ENCODE measurements around the gene OLA1. TPM values are rescaled to one million over a fixed set of nuclear protein-coding genes. Genes with fewer than 3 reads are reported as not detected.

Gene OLA1
- total RNA-seq, 1 experiment from 2014 or later = 109 TPM

GRCh38 chr2:174266288-174266687, 18.0 kb upstream of the OLA1 start:
- ATAC-seq = peak; percentile 65

GRCh38 chr2:174263997-174264396, 15.7 kb upstream of the OLA1 start:
- ChIA-PET POLR2A (no interaction called here), CTCF (no interaction called here)
- Mint-ChIP-seq H3K27ac (no peak overlapping the region), H3K36me3 (no peaks in the 10 kb centered on the region), H3K4me1 (peaks cover 32% of the 10 kb centered on the region), H3K27me3 (ENCODE audit: low read depth) (no peaks in the 10 kb centered on the region), H3K9me3 (no peaks in the 10 kb centered on the region), H3K4me3 (no peak overlapping the region)
- TF ChIP-seq GABPB1 (CRISPR knock-in tag; IDR thresholded peaks at IDR 0.05) = peak; percentile 95
- no peak for TF ChIP-seq GTF2I (CRISPR knock-in tag; conservative IDR thresholded peaks at IDR 0.05)
- no peak for TF ChIP-seq TEAD1 (CRISPR knock-in tag; IDR thresholded peaks at IDR 0.05)
- no peak for TF ChIP-seq AFF4 (CRISPR knock-in tag; IDR thresholded peaks at IDR 0.05; ENCODE audit: borderline replicate concordance)
- no peak for ATAC-seq
- no peak for DNase-seq (ENCODE audit: low spot score)

More at GRCh38 chr2:174266288-174266687, 18.0 kb upstream of the OLA1 start:
- TF ChIP-seq TEAD4 (CRISPR knock-in tag; IDR thresholded peaks at IDR 0.05) (no peak), E2F1 (CRISPR knock-in tag; IDR thresholded peaks at IDR 0.05) (no peak), NFATC4 (CRISPR knock-in tag; IDR thresholded peaks at IDR 0.05) (no peak), GRHL2 (CRISPR knock-in tag; IDR thresholded peaks at IDR 0.05; ENCODE audit: insufficient replicate concordance, severe bottlenecking) (no peak), FOXJ3 (CRISPR knock-in tag; IDR thresholded peaks at IDR 0.05; ENCODE audit: borderline replicate concordance) (no peak), CDX4 (CRISPR knock-in tag; IDR thresholded peaks at IDR 0.05; ENCODE audit: borderline replicate concordance) (no peak)
- ChIA-PET CTCF (no interaction called here), POLR2A (no interaction called here)
- DNase-seq (ENCODE audit: low spot score) = no peak
- Mint-ChIP-seq H3K36me3 (no peaks in the 10 kb centered on the region), H3K9me3 (peaks cover 3% of the 10 kb centered on the region; the same call in 1 of the 2 replicates), H3K4me1 (peaks cover 32% of the 10 kb centered on the region), H3K4me3 (no peak overlapping the region), H3K27me3 (ENCODE audit: low read depth) (no peaks in the 10 kb centered on the region), H3K27ac (no peak overlapping the region)

- H3K4me3 Mint-ChIP-seq = no peak overlapping the region
- no peak for ATAC-seq
- no peak for DNase-seq (ENCODE audit: low spot score)
Measured at GRCh38 chr2:174259981-174260380, 11.6 kb upstream of the OLA1 start.

More at GRCh38 chr2:174259981-174260380, 11.6 kb upstream of the OLA1 start:
- Mint-ChIP-seq H3K27ac (no peak overlapping the region), H3K4me1 (peaks cover under 1% of the 10 kb centered on the region; the same call in 1 of the 2 replicates), H3K9me3 (no peaks in the 10 kb centered on the region), H3K36me3 (no peaks in the 10 kb centered on the region), H3K27me3 (ENCODE audit: low read depth) (no peaks in the 10 kb centered on the region)
- ChIA-PET POLR2A (no interaction called here), CTCF (no interaction called here)
- no peak for TF ChIP-seq E2F5 (CRISPR knock-in tag; IDR thresholded peaks at IDR 0.05)
- no peak for TF ChIP-seq STAT6 (CRISPR knock-in tag; conservative IDR thresholded peaks at IDR 0.05; ENCODE audit: low read depth)

All from WTC11 (cell line).